Loucy (cell line): Measurements from ENCODE around the gene CIRBP.

ENCODE experiments used
- H2AFZ ChIP-seq: fragments of 200-600 bp; sonication (generic); 2 replicates; pipeline ENCODE4 v1.6.0; 2016; ENCODE audit warnings: antibody characterized with exemption, mild to moderate bottlenecking, low read length, moderate library complexity
- H3F3A ChIP-seq: fragments of 200-600 bp; 2 replicates; pipeline ENCODE4 v1.6.0; 2016; ENCODE audit warnings: antibody characterized with exemption, low read depth, mild to moderate bottlenecking
- H3K27me3 ChIP-seq: fragments of 200-600 bp; sonication (generic); 2 replicates; pipeline ENCODE4 v1.6.1; 2014; ENCODE audit warnings: low read length, mild to moderate bottlenecking; ENCODE audit not compliant: insufficient read depth, poor library complexity, severe bottlenecking
- H3K36me3 ChIP-seq: fragments of 200-600 bp; sonication (generic); 2 replicates; pipeline ENCODE4 v1.6.1; 2016; ENCODE audit warnings: low read length; ENCODE audit not compliant: insufficient read depth
- H3K4me1 ChIP-seq: fragments of 200-600 bp; sonication (generic); 2 replicates; pipeline ENCODE4 v1.5.1; 2014; ENCODE audit warnings: low read length, mild to moderate bottlenecking; ENCODE audit not compliant: insufficient read depth, poor library complexity, severe bottlenecking
- H3K4me2 ChIP-seq: fragments of 200-600 bp; sonication (generic); 2 replicates; pipeline ENCODE4 v1.6.0; 2014; ENCODE audit warnings: antibody characterized with exemption, low read length, low read depth, mild to moderate bottlenecking; ENCODE audit not compliant: poor library complexity, severe bottlenecking
- H3K4me3 ChIP-seq: fragments of 200-600 bp; sonication (generic); 2 replicates; pipeline ENCODE4 v1.5.1; 2014; ENCODE audit warnings: low read length, mild to moderate bottlenecking, mixed read lengths; ENCODE audit not compliant: poor library complexity, severe bottlenecking
- H3K79me2 ChIP-seq: fragments of 200-600 bp; sonication (generic); 2 replicates; pipeline ENCODE4 v1.6.1; 2014; ENCODE audit warnings: low read length; ENCODE audit not compliant: insufficient read depth
- H3K9ac ChIP-seq: fragments of 200-600 bp; sonication (generic); 2 replicates; pipeline ENCODE4 v1.6.0; 2014; ENCODE audit warnings: mild to moderate bottlenecking, low read depth, low read length, moderate library complexity; ENCODE audit not compliant: poor library complexity, severe bottlenecking
- H3K9me2 ChIP-seq: fragments of 200-600 bp; sonication (generic); replicated peaks from 2 replicates; pipeline ENCODE4 v1.6.1; 2016; ENCODE audit warnings: low read depth, low read length, mixed read lengths
- H3K9me3 ChIP-seq: fragments of 200-600 bp; sonication (generic); 2 replicates; pipeline ENCODE4 v1.6.1; 2014; ENCODE audit warnings: mild to moderate bottlenecking, antibody characterized with exemption, low read length, low read depth; ENCODE audit not compliant: insufficient read depth
- H4K20me1 ChIP-seq: fragments of 200-600 bp; sonication (generic); 2 replicates; pipeline ENCODE4 v1.6.0; 2014; ENCODE audit warnings: antibody characterized with exemption, low read length, mild to moderate bottlenecking; ENCODE audit not compliant: insufficient read depth, poor library complexity, severe bottlenecking
- CTCF ChIP-seq: fragments of 200-600 bp; sonication (generic); conservative IDR thresholded peaks from 2 replicates; pipeline ENCODE4 v1.5.1; 2014; ENCODE audit warnings: mild to moderate bottlenecking, antibody characterized with exemption, low read length
- EZH2phosphoT487 ChIP-seq: fragments of 200-600 bp; IDR thresholded peaks from 2 replicates; pipeline ENCODE4 v1.6.1; 2018; ENCODE audit warnings: antibody characterized with exemption, mild to moderate bottlenecking, moderate library complexity, borderline replicate concordance

The CIRBP gene

GRCh38 chr19:1283207-1283916 lies 14.2 kb downstream of the CIRBP start:
- Histone ChIP-seq H2AFZ (no peak overlapping the region), H3K36me3 (peaks cover 9% of the 10 kb centered on the region; the same call in 1 of the 2 replicates), H3K4me3 (no peak overlapping the region), H3K9ac (no peak overlapping the region), H3K9me2 (no peaks in the 10 kb centered on the region), H3K4me1 (no peaks in the 10 kb centered on the region), H3K4me2 (no peak overlapping the region), H3F3A (no peaks in the 10 kb centered on the region), H4K20me1 (no peaks in the 10 kb centered on the region), H3K27me3 (no peaks in the 10 kb centered on the region), H3K9me3 (no peaks in the 10 kb centered on the region), H3K79me2 (no peaks in the 10 kb centered on the region)
- TF ChIP-seq EZH2phosphoT487 (no peak), CTCF (no peak)

- H3K9ac ChIP-seq: no peak overlapping the region
- no peaks in the 10 kb centered on the region for H4K20me1 ChIP-seq
- no peaks in the 10 kb centered on the region for H3F3A ChIP-seq
- no peaks in the 10 kb centered on the region for H3K27me3 ChIP-seq
- no peaks in the 10 kb centered on the region for H3K4me1 ChIP-seq
- H3K4me3 ChIP-seq: no peak overlapping the region
- no peaks in the 10 kb centered on the region for H3K79me2 ChIP-seq
- no peak overlapping the region for H2AFZ ChIP-seq
- TF ChIP-seq CTCF (no peak), EZH2phosphoT487 (no peak)
- peaks cover 7% of the 10 kb centered on the region; the same call in 1 of the 2 replicates for H3K36me3 ChIP-seq
- no peak overlapping the region for H3K4me2 ChIP-seq
- no peaks in the 10 kb centered on the region for H3K9me2 ChIP-seq
- no peaks in the 10 kb centered on the region for H3K9me3 ChIP-seq
Measured at GRCh38 chr19:1283917-1284292, 14.8 kb downstream of the CIRBP start.

GRCh38 chr19:1284293-1284978 lies 15.3 kb downstream of the CIRBP start:
- no peak for TF ChIP-seq EZH2phosphoT487
- TF ChIP-seq CTCF: no peak
- H3K27me3 ChIP-seq: no peaks in the 10 kb centered on the region
- H3K9me2 ChIP-seq: no peaks in the 10 kb centered on the region
- no peak overlapping the region for H2AFZ ChIP-seq
- no peaks in the 10 kb centered on the region for H3K9me3 ChIP-seq
- peaks cover 1% of the 10 kb centered on the region; the same call in 1 of the 2 replicates for H3K36me3 ChIP-seq
- no peak overlapping the region for H3K4me3 ChIP-seq
- no peaks in the 10 kb centered on the region for H3F3A ChIP-seq
- no peaks in the 10 kb centered on the region for H4K20me1 ChIP-seq
- no peak overlapping the region for H3K9ac ChIP-seq
- no peaks in the 10 kb centered on the region for H3K4me1 ChIP-seq
- no peaks in the 10 kb centered on the region for H3K79me2 ChIP-seq
- H3K4me2 ChIP-seq: no peak overlapping the region
